Measurements from ENCODE around the gene TEX13B.
"Not testable (repeated sequence)": the region's sequence is repeated elsewhere in the genome, so short reads cannot be mapped to it uniquely, and the experiment has no call there.

TEX13B gene, protein sequence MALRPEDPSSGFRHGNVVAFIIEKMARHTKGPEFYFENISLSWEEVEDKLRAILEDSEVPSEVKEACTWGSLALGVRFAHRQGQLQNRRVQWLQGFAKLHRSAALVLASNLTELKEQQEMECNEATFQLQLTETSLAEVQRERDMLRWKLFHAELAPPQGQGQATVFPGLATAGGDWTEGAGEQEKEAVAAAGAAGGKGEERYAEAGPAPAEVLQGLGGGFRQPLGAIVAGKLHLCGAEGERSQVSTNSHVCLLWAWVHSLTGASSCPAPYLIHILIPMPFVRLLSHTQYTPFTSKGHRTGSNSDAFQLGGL

DNA sequence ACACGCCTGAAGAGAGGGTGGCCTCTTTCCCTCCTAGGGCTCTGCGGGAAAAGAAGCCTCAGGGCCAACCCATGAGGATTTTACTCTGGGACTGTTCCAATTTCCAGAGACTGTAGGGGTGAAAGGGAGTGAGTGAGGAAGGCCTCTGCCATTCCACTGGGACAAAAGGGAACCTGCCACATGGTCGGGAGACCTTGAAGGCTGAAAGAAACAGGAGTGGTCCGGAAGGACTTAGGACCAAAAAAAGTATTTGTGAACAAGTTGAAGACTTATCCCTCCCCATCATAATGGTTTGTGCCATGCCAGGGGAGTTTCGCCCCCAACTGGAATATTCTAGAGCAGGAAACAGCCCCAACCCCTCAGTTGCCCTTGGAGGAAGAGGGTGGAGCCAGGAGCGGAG is at the start of gene TEX13B:
TEX13B (minus strand) TSS at position 15 of the 400 bp plus-strand sequence. CDS start 243 bp downstream, outside the sequence.
- no peak for DNase-seq

DNA sequence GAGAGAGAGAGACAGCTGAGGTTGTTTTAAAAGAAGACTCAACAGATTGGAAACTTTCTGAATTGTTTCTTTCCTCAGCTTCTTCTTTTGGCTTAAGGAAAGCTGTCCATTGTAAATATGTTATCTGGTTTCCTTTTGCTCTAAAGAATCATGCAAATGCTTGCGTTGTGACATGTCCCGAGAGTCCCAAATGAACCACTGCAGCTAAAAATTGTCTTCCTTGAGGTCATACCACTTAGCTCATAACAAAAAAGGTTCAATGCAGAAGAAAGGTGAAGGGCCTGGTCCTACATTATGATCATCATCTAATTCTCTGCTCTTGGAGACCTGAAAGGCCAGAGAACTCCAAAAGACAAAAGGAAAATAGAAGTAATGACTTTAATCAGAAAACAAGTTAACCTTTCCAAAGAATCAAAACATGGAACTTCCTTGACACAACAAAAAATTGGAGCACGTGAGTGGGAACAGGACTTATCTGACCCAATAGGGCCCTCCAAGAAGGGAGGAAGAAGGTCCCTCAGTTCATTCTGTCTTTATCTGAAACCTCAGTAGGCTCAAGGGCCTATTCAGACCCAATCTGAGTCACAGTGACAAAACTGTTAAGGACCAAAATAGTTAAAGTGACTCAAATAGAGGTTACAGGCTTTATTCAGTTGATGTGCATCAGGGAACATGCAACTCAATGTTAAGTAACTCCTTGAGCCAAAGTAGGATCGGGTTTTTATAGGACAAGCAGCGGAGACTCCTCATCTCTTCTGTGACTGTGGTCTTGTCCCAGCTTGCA is 48.0 kb upstream of the TEX13B start:
- DNase-seq: no peak

DNA sequence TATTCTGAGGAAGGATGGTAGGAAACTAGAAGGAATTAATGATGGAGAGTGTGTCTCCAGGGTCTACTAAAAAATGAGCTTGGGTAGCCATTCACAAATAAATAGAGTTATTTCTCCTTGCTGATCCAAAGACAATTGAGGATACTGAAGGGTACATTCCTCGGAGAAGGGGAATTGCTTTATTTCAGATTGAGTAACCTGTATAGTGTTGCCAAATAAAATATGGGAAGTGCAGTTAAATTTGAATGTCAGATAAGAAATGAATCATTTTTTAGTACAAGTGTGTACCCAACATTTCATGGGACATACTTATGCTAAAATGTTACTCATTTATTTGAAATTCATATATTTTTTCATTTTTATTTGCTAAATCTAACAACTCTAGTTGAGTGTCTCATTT is 46.7 kb upstream of the TEX13B start:
- no peak for DNase-seq

DNA sequence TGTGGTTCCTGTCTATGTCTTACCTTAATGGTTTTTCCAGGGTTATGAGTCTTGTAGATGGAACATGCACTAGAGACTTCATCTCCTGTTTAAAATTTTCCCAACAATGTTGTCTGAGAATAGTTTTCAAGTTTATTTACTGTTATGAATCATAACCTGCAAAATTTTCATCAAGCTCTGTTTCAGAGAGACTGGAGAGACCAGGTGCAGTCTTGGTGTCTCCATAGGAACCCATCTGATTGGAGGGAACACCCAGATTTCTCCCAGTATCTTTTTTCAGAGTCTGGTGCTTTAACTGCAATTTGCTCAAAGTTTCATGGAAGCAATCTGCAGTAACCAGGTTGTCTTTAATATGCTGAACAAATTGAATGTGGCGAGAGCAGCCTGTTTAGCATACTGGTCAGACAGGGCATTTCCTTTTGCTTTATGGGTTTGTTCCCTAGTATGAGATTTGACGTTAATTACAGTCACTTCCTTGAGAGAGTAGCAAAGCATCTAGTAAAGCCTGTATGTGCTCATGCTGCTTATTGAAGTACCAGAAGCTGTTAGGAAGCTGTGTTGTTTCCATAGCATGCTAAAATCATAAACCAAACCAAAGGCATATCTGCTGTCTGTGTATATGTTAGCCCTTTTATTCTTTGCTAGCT is 43.9 kb upstream of the TEX13B start:
- DNase-seq: no peak

DNA sequence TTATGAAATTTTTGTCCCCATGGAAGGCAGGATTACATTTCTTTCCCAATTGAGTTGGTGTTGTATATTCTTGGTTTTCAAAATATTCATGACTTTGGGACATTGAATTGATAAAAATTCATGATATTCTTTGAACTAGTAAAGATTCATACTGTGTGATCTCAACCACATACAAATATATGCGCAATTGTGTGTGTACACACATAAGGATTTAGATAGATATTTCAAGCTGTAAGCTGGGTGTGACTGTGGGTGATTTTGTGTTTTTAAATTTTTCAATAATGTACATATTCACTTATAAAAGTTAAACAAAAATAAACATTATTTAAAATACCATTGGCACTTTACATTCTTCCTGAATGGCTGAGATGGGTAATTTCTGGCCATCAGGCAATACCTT is 43.2 kb upstream of the TEX13B start:
- no peak for DNase-seq

DNA sequence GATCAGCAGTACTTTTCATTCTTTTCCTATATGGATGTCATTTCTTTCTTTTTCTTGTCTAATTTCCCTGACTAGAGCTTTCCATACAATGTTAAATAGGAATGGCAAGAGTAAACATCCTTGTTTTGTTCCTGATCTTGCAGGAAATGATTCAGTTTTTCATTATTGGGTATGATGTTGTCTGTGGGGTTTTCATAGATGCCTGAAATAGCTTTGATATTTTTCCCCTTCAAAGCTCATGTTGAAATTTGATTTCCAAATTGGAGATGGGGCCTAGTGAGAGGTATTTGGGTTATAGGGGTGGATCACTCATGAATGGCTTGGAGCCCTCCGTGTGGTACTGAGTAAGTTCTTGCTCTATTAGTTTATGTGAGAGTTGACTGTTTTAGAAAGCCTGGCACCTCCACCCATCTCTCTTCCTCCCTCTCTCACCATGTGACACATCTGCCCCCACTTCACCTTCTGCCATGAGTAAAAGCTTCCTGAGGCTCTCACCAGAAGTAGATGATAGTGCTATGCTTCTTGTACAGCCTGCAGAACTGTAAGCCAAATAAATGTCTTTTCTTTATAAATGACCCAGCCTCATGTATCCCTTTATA is 40.4 kb upstream of the TEX13B start:
- DNase-seq: no peak

DNA sequence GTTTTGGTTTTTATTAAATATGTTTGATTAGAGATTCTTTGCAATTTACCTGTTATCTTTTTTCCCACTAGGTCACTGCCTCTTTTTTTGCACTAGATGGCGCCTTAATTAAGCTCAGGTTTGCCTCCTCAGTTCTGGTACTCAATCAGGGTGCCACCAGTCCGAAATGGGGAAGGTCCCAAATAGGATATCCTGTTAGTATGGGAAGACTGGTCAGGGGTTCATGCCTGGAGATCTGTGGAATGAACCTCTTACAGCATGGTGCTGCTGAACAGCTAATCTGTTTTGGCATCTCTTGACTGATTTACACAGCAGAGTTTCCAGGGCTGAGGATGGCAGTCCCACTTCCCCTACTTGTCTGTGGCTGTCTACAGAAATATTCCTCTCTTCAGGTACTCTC is 38.5 kb upstream of the TEX13B start:
- peak; percentile 8 for DNase-seq

DNA sequence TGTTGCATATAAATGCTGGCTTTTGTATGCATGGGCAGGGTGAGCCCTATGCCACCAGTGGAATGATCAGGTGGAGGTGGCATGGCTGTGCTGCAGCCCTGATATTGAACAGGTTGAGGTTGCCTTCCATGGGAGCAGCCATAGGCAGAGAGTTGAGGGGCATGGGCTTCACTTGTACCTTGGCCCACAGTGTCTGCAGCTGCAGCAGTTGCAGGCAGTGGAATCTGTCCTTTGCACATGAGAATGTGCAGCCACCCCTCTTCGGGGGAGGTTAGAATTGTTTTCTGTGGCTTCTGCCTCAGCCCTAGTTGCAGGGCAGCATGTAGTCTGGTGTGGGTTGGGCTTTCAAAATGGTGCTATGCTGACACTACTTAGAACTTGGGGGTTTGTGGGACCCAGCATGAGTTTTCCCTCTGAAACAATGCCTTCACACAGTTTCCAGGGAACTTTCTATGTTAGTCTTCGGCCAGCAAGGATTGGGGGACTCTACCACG is 37.3 kb upstream of the TEX13B start:
- no peak for DNase-seq

DNA sequence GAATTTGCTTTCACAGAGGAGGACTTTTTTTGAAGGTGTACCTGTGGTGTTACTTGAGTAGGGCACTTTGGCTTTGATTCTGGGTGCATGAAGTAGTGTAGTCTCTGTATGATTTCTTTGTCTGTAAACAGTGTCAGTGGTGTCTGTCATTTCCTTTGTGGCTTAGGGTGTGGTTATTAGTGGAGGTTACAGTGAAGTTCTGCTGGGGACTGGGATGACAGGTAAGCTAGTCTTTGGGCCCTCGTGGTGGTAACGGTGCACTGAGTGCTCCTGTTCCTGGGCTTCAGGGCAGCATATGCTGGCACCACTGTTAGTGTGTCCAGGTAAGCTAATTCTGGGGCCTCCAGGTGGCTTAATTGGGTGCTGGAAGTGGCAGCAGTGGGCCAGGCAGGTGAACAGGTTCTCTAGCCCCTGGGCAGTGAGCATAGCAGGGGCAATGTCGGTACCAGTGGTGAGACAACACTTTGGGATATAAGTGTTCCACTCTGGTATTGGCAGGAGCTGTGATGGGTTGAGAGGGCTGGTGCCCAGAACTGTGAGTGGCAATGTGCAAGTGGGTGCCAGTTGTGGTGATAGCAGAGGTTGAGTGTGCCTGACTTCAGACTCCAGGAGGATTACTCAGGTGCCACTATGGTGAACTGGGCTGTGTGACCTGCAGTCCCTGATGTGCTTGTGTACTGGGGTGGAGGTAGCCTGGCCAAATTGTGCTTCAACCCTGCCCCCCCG is 36.6 kb upstream of the TEX13B start:
- DNase-seq: no peak

DNA sequence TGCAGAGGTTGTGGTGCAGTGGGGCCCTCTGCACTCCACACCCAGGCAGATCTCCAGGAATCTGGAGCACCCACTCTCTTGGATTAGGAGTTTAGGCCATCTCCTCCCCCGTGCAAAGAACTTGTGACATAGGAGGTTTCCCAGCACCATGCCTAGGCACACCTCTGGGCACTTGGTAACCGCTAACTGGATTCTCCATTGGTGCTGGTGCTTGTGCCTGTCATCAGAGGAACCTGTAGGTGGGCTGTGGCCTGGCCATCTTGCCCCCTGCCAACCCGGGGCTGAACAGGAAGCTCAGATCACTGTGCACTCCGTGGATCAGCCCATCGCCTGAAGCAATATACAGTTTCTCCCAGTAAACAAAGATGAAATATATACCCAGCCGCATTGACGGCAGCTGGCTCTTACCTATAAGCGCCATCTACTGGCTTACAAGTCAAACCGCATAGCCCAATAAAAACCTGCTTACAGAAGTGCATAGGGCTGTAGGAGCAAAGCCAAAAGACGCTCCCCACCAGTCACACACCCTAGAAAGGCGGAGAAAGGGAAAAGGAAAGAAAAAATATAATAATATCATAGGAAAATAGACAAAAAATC is 19.1 kb upstream of the TEX13B start:
- DNase-seq: peak; percentile 24

DNA sequence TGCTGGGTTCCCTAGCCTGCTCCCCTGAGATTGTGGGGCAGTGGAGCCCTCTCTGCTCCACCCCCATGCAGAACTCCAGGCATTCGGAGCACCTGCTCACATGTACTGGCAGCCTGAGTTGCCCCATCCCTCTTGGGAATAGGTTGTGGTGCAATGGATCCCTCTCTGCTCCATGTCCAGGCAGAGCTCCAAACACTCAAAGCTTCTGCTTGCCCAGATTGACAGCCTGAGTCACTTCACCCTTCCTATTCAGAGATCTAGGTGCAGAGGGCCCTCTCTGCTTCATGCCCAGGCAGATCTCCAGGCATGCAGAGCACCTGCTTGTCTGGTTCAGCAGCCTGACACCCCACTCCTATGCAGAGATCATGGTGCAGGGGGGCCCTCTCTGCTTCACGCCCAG is 18.6 kb upstream of the TEX13B start:
- DNase-seq: no peak

DNA sequence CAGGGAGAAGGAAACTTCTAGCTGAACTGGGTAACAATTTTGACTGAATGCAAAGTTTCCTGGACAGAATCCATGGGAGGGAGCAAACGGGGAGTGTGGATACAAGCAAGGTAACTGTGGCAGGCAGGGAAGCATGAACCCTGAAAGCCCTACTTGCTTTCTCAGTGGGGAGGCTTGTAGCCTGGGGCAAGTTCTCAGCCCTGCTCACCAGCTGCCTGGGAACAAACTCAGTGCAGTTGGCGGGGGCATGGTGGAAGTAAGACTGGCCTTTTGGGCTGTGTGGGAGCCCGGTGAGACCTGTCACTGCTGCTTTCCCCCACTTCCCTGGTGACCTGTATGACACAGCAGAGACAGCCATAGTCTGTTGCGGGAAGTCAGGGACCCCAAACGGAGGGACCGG is 14.0 kb upstream of the TEX13B start:
- DNase-seq: no peak

DNA sequence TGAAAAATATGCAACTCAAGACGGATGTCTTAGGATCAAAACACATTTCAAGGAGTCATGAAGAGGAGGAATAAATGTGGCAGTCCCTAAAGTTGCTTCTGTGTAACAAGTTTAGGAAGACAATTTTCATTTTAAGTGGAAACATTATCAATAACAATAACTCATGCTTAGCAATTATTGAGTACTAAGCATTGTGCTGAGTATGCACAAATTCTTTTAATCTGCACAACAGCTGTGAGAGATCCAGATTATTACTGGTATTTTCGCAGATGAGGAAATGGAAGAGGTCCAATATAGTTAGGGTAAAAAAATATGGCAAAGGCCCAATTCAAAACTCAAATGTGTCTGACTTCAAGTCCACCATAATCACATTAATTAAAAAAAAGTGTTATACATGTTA is 2.9 kb upstream of the TEX13B start:
- no peak for DNase-seq

DNA sequence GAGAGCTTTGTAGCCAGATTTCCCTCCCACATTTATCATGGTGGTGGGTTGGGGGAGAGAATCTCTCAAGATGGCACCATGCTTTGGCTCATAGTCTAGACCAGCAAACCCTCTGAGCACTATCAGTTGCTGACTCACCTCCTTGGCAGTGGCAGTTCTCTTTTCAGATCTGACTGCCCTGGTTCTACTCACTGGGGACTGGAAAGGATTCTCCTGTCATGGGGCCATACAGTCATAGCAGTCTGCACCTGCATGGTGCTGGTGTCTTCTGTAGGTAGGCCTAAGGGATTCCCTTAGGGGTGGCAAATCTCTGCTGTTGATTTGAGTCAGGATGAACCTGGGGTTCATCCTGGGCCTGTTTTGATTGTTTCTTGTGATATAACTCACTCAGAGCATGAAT is 2.6 kb downstream of the TEX13B start:
- DNase-seq: no peak

DNA sequence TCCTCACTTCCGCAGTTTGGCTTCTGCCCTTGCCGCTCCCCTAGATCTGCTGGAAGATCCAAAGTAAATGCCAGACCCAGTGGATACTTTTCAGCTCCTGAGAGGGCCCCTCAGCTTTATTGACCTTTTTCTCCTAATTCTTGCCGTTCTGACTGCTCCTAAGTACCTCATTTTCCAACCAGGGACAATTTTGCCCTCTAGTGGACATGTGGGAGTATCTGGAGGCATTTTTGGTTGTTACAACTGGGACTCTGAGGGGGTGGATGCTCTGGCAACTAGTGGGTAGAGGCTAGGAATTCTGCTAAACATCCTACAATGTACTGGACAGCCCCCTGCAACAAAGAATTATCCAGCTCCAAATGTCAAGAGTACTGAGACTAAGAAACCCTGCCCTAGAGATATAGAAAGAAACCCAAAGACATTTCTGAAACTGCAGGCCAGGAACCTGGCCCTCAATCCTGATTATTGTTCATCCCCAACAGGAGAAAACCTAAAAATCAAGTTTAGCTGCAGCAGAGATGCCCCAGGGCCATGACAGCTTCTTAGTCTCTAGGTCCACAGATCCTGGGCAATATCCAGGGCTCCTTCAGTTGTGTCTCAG is 3.4 kb downstream of the TEX13B start:
- peak; percentile 7 for DNase-seq

DNA sequence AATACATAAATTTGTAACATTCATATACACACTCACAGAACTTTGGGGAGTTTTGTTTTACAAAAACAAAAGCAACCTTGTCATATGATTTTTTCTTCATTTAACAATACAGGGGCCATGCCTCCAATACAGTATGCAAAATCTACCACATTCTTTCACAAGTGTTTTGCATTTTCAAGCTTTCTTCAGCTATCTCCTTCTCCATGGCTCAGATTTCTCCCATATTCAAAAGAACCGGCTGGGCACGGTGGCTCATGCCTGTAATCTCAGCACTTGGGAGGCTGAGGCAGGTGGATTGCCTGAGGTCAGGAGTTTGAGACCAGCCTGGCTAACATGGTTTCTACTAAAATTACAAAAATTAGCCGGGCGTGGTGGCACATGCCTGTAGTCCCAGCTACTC is 4.1 kb downstream of the TEX13B start:
- no peak for DNase-seq

DNA sequence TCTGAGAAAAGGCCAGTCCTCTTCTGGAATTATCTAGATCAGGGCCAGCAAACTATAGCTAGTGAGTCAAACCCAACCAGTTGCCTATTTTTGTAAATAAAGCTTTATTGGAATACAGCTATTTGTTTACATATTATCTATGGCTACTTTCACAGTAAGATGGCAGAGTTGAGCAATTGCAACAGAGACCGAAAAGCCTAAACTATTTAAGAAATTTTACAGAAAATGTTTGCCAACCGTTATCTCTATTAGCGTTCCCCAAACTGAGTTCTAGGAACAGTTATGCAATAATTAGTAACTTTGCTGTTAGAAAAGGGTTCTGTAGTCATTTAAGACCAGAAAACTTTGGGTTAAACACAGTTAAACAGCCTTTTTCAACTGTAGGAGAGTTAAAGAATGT is 10.5 kb downstream of the TEX13B start:
- no peak for DNase-seq

DNA sequence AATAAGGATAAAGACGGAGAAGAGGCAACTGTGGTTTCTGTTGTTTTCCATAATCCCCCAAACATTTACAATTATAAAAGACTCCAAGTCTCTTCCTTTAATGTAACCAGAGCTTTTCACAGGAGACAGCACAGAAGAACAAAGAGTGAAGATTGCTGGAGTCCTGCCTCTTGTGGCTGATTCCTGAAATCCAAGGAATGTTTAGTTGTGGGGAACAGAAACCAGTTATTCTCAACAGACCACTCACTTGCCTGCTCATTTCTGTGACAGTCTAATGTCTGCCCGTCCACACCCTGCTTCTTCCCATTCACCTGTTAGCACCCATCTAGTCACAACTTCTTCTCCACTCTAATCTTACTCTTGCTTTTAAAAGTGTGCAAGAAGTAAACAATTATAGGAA is 12.1 kb downstream of the TEX13B start:
- no peak for DNase-seq

DNA sequence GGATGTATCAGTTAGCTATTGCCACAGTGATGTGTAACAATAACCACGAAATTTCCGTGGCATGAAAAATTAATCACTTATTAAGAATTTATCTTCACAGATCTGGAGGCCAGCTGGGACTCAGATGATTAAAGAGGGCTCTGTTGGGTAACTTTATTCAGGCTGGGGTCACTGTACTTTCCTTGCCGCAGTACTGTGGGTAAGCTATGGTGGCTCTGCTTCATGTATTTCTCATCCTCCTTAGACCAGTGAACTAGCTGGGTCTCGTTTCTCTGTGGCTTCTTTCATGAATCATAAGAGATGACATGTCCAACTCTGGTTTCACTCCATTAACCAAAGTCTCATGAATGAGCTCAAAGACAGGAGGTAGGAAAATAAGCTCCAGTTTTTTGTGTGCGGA is 13.5 kb downstream of the TEX13B start:
- DNase-seq: no peak

DNA sequence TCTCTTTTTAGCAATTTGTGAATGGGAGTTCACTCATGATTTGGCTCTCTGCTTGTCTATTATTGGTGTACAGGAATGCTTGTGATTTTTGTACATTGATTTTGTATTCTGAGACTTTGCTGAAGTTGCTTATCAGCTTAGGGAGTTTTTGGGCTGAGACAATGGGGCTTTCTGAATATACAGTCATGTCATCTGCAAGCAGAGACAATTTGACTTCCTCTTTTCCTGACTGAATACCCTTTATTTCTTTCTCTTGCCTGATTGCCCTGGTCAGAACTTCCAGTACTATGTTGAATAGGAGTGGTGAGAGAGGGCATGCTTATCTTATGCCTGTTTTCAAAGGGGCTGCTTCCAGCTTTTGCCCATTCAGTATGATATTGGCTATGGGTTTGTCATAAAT is 26.8 kb downstream of the TEX13B start:
- not testable (repeated sequence) for DNase-seq

DNA sequence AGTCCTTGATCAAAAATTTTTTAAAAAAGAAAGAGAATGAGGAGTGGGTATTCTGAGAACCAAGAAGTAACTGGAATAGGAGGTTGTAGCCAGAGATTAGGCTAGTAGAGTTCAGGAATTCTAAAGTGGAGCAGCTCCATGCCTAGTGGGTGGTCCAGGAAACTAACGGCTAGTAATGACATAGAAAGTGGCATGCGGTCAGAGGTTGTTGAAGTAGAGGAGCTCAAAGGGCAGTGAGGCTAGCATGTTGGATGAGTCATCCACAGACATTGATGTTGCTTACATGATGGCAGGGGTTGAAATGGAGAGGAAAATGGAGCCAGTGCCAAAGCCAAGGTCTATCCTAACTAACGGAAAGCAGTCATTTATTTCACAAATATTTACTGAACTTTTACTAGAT is 42.1 kb downstream of the TEX13B start:
- DNase-seq: no peak

DNA sequence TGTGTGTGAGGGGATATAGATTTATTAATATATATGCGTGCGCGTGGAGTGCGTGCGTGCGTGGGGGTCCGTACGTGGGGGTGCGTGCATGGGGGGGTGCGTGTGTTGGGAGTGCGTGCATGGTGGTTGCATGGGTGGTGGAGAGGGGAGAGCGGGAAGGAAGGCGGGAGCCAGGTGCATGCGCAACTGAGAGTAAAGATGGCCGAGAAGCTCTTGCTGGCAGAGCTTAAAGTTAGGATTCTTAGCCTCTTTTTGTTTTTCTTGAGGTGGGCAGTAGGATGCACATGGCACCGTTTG is 45.8 kb downstream of the TEX13B start:
- no peak for DNase-seq
